HL-60 (cell line): ENCODE data around the gene TEX22.

Source experiments
- GABPA ChIP-seq: IDR thresholded peaks from 2 replicates; pipeline ENCODE4 v1.6.1; 2012; ENCODE audit warnings: low read depth
- POLR2AphosphoS5 ChIP-seq: IDR thresholded peaks from 2 replicates; pipeline ENCODE4 v1.6.1; 2012; ENCODE audit warnings: low read depth
- SPI1 ChIP-seq: IDR thresholded peaks from 2 replicates; pipeline ENCODE4 v1.6.1; 2012; ENCODE audit warnings: low read depth, mild to moderate bottlenecking, borderline replicate concordance
- TF ChIP-seq, protein P1 (sequence below): IDR thresholded peaks from one replicate; pipeline ENCODE4 v1.5.1; 2011; ENCODE audit warnings: low read length, control low read depth, inconsistent platforms; ENCODE audit not compliant: insufficient read depth

DNA sequence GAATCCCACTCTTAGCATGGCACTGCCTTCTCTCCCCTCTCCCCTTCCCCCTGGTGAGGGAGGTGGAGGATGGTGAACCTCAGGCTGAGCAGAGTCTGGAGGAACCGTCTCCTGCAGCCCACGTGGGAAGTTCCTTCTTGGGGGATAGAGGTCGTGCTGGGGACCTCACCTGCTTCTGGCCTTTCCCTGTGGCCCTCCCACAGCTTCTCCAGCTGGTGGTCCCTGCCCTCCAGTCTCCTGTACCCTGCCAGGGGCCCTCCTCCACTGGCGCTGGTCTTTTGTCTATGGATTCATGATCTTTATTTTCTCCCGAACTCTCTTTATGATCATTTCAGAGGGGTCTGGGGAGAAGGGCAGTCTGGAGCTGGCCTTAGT lies 12.3 kb downstream of the TEX22 start:
- TF ChIP-seq GABPA (no peak), POLR2AphosphoS5 (no peak), SPI1 (no peak)
- TF ChIP-seq, protein P1, sequence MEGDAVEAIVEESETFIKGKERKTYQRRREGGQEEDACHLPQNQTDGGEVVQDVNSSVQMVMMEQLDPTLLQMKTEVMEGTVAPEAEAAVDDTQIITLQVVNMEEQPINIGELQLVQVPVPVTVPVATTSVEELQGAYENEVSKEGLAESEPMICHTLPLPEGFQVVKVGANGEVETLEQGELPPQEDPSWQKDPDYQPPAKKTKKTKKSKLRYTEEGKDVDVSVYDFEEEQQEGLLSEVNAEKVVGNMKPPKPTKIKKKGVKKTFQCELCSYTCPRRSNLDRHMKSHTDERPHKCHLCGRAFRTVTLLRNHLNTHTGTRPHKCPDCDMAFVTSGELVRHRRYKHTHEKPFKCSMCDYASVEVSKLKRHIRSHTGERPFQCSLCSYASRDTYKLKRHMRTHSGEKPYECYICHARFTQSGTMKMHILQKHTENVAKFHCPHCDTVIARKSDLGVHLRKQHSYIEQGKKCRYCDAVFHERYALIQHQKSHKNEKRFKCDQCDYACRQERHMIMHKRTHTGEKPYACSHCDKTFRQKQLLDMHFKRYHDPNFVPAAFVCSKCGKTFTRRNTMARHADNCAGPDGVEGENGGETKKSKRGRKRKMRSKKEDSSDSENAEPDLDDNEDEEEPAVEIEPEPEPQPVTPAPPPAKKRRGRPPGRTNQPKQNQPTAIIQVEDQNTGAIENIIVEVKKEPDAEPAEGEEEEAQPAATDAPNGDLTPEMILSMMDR, result no peak
